ENCODE measurements around the gene NDUFAF4.

The NDUFAF4 gene

DNA sequence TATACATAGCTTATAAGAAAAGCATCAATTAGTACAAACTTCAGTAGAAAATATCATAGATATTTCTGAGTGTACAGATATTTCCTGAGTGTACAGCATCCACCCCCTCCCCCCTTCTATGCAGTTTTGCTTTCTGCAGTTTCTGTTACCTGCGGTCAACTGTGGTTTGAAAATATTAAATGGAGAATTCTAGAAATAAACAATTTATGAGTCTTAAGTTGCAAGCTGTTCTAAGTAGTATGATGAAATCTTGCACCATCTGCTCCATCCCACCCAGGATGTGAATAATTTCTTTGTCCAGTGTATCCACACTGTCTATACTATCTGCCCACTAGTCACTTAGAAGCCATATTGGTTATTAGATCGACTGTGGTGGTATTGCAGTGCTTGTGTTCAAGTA, 44.6 kb downstream of the NDUFAF4 start:
- DNase-seq: no peak
- H2BK120ac ChIP-seq (ENCODE audit: insufficient read depth, low read length, poor library complexity): no peak overlapping the region
- no peak overlapping the region for H3K4ac ChIP-seq (ENCODE audit: low read depth, low read length)
- no peaks in the 10 kb centered on the region for H3K4me1 ChIP-seq (ENCODE audit: control insufficient read depth in 1 of 2, insufficient read depth in 2 of 2, low read length in 2 of 2)
- H3K9ac ChIP-seq (ENCODE audit: low read length): no peak overlapping the region
- no peak overlapping the region for H3K18ac ChIP-seq (ENCODE audit: low read length)
- no CpG with 5 or more reads among the region's 2 CpGs for WGBS (ENCODE audit: extremely low coverage, insufficient coverage, insufficient read length)
- no peak overlapping the region for H2BK12ac ChIP-seq (ENCODE audit: low read length)
- no peaks in the 10 kb centered on the region for H3K79me2 ChIP-seq (ENCODE audit: control insufficient read depth, insufficient read depth, low read length, poor library complexity)
- no peak overlapping the region for H3K23ac ChIP-seq (ENCODE audit: low read length)
- H2BK5ac ChIP-seq (ENCODE audit: low read depth, low read length, poor library complexity): no peak overlapping the region
- H4K8ac ChIP-seq (ENCODE audit: low read depth, low read length): no peak overlapping the region
- H3K4me2 ChIP-seq (ENCODE audit: low read length): no peak overlapping the region
- no peak overlapping the region for H2AFZ ChIP-seq (ENCODE audit: insufficient read depth, low read length, poor library complexity)
- H3K79me1 ChIP-seq (ENCODE audit: low read length): no peaks in the 10 kb centered on the region
- H3K27ac ChIP-seq (ENCODE audit: low read depth, low read length): no peak overlapping the region
- no peaks in the 10 kb centered on the region for H3K36me3 ChIP-seq (ENCODE audit: control insufficient read depth in 1 of 2, insufficient read depth in 2 of 2, low read length in 2 of 2)
- no peak overlapping the region for H3K4me3 ChIP-seq (ENCODE audit: low read depth, low read length)
- no peak overlapping the region for H3K14ac ChIP-seq (ENCODE audit: low read length)
- no peaks in the 10 kb centered on the region for H3K27me3 ChIP-seq (ENCODE audit: insufficient read depth, low read length)
- H4K91ac ChIP-seq (ENCODE audit: low read depth, low read length): no peak overlapping the region
- no peak overlapping the region for H2AK5ac ChIP-seq (ENCODE audit: low read length)
- H3K9me3 ChIP-seq (ENCODE audit: insufficient read depth, low read depth, low read length): no peaks in the 10 kb centered on the region
- H4K12ac ChIP-seq (ENCODE audit: low read depth, low read length): no peak overlapping the region

- Histone ChIP-seq H3K79me2 (ENCODE audit: control insufficient read depth, insufficient read depth, low read length, poor library complexity) (no peaks in the 10 kb centered on the region), H3K18ac (ENCODE audit: low read length) (no peak overlapping the region), H3K4me3 (ENCODE audit: low read depth, low read length) (no peak overlapping the region), H2BK120ac (ENCODE audit: insufficient read depth, low read length, poor library complexity) (no peak overlapping the region), H3K4me2 (ENCODE audit: low read length) (no peak overlapping the region), H2AK5ac (ENCODE audit: low read length) (no peak overlapping the region), H3K23ac (ENCODE audit: low read length) (no peak overlapping the region), H4K8ac (ENCODE audit: low read depth, low read length) (no peak overlapping the region), H3K27me3 (ENCODE audit: insufficient read depth, low read length) (no peaks in the 10 kb centered on the region), H3K4me1 (ENCODE audit: control insufficient read depth in 1 of 2, insufficient read depth in 2 of 2, low read length in 2 of 2) (no peaks in the 10 kb centered on the region), H3K4ac (ENCODE audit: low read depth, low read length) (no peak overlapping the region), H2BK12ac (ENCODE audit: low read length) (no peak overlapping the region), H2AFZ (ENCODE audit: insufficient read depth, low read length, poor library complexity) (no peak overlapping the region), H2BK5ac (ENCODE audit: low read depth, low read length, poor library complexity) (no peak overlapping the region), H4K12ac (ENCODE audit: low read depth, low read length) (no peak overlapping the region), H3K27ac (ENCODE audit: low read depth, low read length) (no peak overlapping the region), H3K9me3 (ENCODE audit: insufficient read depth, low read depth, low read length) (no peaks in the 10 kb centered on the region), H4K91ac (ENCODE audit: low read depth, low read length) (no peak overlapping the region), H3K14ac (ENCODE audit: low read length) (no peak overlapping the region), H3K79me1 (ENCODE audit: low read length) (no peaks in the 10 kb centered on the region), H3K9ac (ENCODE audit: low read length) (no peak overlapping the region), H3K36me3 (ENCODE audit: control insufficient read depth in 1 of 2, insufficient read depth in 2 of 2, low read length in 2 of 2) (no peaks in the 10 kb centered on the region)
- no CpG with 5 or more reads among the region's 3 CpGs for WGBS (ENCODE audit: extremely low coverage, insufficient coverage, insufficient read length)
- DNase-seq: no peak
Observed at GRCh38 chr6:96852605-96853004, 45.1 kb downstream of the NDUFAF4 start.

- Histone ChIP-seq H3K27ac (ENCODE audit: low read depth, low read length) (no peak overlapping the region), H3K4me2 (ENCODE audit: low read length) (no peak overlapping the region), H2BK5ac (ENCODE audit: low read depth, low read length, poor library complexity) (no peak overlapping the region), H3K14ac (ENCODE audit: low read length) (no peak overlapping the region), H3K79me1 (ENCODE audit: low read length) (no peaks in the 10 kb centered on the region), H2BK120ac (ENCODE audit: insufficient read depth, low read length, poor library complexity) (no peak overlapping the region), H2BK12ac (ENCODE audit: low read length) (no peak overlapping the region), H4K91ac (ENCODE audit: low read depth, low read length) (no peak overlapping the region), H3K23ac (ENCODE audit: low read length) (no peak overlapping the region), H4K8ac (ENCODE audit: low read depth, low read length) (no peak overlapping the region), H2AFZ (ENCODE audit: insufficient read depth, low read length, poor library complexity) (no peak overlapping the region), H3K4ac (ENCODE audit: low read depth, low read length) (no peak overlapping the region), H3K9me3 (ENCODE audit: insufficient read depth, low read depth, low read length) (no peaks in the 10 kb centered on the region), H3K4me1 (ENCODE audit: control insufficient read depth in 1 of 2, insufficient read depth in 2 of 2, low read length in 2 of 2) (no peaks in the 10 kb centered on the region), H3K36me3 (ENCODE audit: control insufficient read depth in 1 of 2, insufficient read depth in 2 of 2, low read length in 2 of 2) (no peaks in the 10 kb centered on the region), H4K12ac (ENCODE audit: low read depth, low read length) (no peak overlapping the region), H3K18ac (ENCODE audit: low read length) (no peak overlapping the region), H3K4me3 (ENCODE audit: low read depth, low read length) (no peak overlapping the region), H3K9ac (ENCODE audit: low read length) (no peak overlapping the region), H3K27me3 (ENCODE audit: insufficient read depth, low read length) (no peaks in the 10 kb centered on the region), H3K79me2 (ENCODE audit: control insufficient read depth, insufficient read depth, low read length, poor library complexity) (no peaks in the 10 kb centered on the region), H2AK5ac (ENCODE audit: low read length) (no peak overlapping the region)
- no CpG with 5 or more reads among the region's 8 CpGs for WGBS (ENCODE audit: extremely low coverage, insufficient coverage, insufficient read length)
- DNase-seq: no peak
Observed at GRCh38 chr6:96851858-96852257, 45.8 kb downstream of the NDUFAF4 start.

DNA sequence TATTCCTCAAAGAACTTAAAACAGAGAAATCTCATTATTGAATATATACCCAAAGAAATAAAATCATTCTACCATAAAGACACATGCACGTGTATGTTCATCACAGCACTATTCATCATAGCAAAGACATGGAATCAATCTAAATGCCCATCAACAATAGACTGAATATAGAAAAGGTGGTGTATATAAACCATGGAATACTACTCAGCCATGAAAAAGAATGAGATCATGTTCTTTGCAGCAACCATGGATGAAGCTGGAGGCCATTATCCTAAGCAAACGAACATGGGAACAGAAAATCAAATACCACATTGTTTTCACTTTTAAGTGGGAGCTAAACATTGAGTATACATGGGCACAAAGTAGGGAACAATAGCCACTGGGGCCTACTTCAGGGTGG, 48.1 kb downstream of the NDUFAF4 start:
- Histone ChIP-seq H3K79me2 (ENCODE audit: control insufficient read depth, insufficient read depth, low read length, poor library complexity) (no peaks in the 10 kb centered on the region), H3K4me2 (ENCODE audit: low read length) (no peak overlapping the region), H2BK120ac (ENCODE audit: insufficient read depth, low read length, poor library complexity) (no peak overlapping the region), H3K23ac (ENCODE audit: low read length) (no peak overlapping the region), H4K91ac (ENCODE audit: low read depth, low read length) (no peak overlapping the region), H3K79me1 (ENCODE audit: low read length) (no peaks in the 10 kb centered on the region), H3K4ac (ENCODE audit: low read depth, low read length) (no peak overlapping the region), H2AK5ac (ENCODE audit: low read length) (no peak overlapping the region), H3K27ac (ENCODE audit: low read depth, low read length) (no peak overlapping the region), H4K12ac (ENCODE audit: low read depth, low read length) (no peak overlapping the region), H3K9ac (ENCODE audit: low read length) (no peak overlapping the region), H3K4me1 (ENCODE audit: control insufficient read depth in 1 of 2, insufficient read depth in 2 of 2, low read length in 2 of 2) (no peaks in the 10 kb centered on the region), H3K14ac (ENCODE audit: low read length) (no peak overlapping the region), H2BK12ac (ENCODE audit: low read length) (no peak overlapping the region), H3K36me3 (ENCODE audit: control insufficient read depth in 1 of 2, insufficient read depth in 2 of 2, low read length in 2 of 2) (no peaks in the 10 kb centered on the region), H3K9me3 (ENCODE audit: insufficient read depth, low read depth, low read length) (no peaks in the 10 kb centered on the region), H2BK5ac (ENCODE audit: low read depth, low read length, poor library complexity) (no peak overlapping the region), H3K4me3 (ENCODE audit: low read depth, low read length) (no peak overlapping the region), H3K18ac (ENCODE audit: low read length) (no peak overlapping the region), H2AFZ (ENCODE audit: insufficient read depth, low read length, poor library complexity) (no peak overlapping the region), H3K27me3 (ENCODE audit: insufficient read depth, low read length) (no peaks in the 10 kb centered on the region), H4K8ac (ENCODE audit: low read depth, low read length) (no peak overlapping the region)
- DNase-seq: no peak
- WGBS (ENCODE audit: extremely low coverage, insufficient coverage, insufficient read length): no CpG with 5 or more reads among the region's 2 CpGs

DNA sequence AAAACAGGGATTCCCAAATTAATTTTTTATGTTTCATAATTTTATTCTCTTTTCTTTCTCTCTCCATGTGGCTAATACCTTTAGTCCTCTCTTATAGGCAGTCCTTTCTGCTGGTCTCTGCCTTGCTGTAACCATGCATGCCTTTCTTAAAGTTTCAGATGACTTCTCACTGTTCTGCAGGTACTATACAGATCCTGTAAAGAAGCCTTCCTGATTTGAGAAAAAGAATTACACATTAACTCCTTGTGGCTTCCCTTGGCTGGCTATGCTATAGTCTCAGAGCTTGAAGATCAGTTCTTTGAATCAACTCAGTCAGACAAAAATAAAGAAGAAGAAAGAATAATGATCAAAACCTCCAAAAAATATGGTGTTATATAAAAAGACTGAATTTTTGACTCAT, 53.2 kb downstream of the NDUFAF4 start:
- Histone ChIP-seq H3K36me3 (ENCODE audit: control insufficient read depth in 1 of 2, insufficient read depth in 2 of 2, low read length in 2 of 2) (no peaks in the 10 kb centered on the region), H4K91ac (ENCODE audit: low read depth, low read length) (no peak overlapping the region), H3K27ac (ENCODE audit: low read depth, low read length) (no peak overlapping the region), H2AFZ (ENCODE audit: insufficient read depth, low read length, poor library complexity) (no peak overlapping the region), H4K8ac (ENCODE audit: low read depth, low read length) (no peak overlapping the region), H3K9me3 (ENCODE audit: insufficient read depth, low read depth, low read length) (no peaks in the 10 kb centered on the region), H3K18ac (ENCODE audit: low read length) (no peak overlapping the region), H2BK12ac (ENCODE audit: low read length) (no peak overlapping the region), H2BK120ac (ENCODE audit: insufficient read depth, low read length, poor library complexity) (no peak overlapping the region), H3K79me2 (ENCODE audit: control insufficient read depth, insufficient read depth, low read length, poor library complexity) (no peaks in the 10 kb centered on the region), H3K4me2 (ENCODE audit: low read length) (no peak overlapping the region), H2AK5ac (ENCODE audit: low read length) (no peak overlapping the region), H2BK5ac (ENCODE audit: low read depth, low read length, poor library complexity) (no peak overlapping the region), H3K4ac (ENCODE audit: low read depth, low read length) (no peak overlapping the region), H3K79me1 (ENCODE audit: low read length) (no peaks in the 10 kb centered on the region), H3K27me3 (ENCODE audit: insufficient read depth, low read length) (no peaks in the 10 kb centered on the region), H4K12ac (ENCODE audit: low read depth, low read length) (no peak overlapping the region), H3K23ac (ENCODE audit: low read length) (no peak overlapping the region), H3K4me1 (ENCODE audit: control insufficient read depth in 1 of 2, insufficient read depth in 2 of 2, low read length in 2 of 2) (no peaks in the 10 kb centered on the region), H3K9ac (ENCODE audit: low read length) (no peak overlapping the region), H3K4me3 (ENCODE audit: low read depth, low read length) (no peak overlapping the region), H3K14ac (ENCODE audit: low read length) (no peak overlapping the region)
- DNase-seq: no peak
